PC-3 (cell line): ENCODE measurements around the gene MAPK6. TPM values are rescaled to one million over a fixed set of nuclear protein-coding genes. Genes with fewer than 3 reads are reported as not detected.
"Not testable (repeated sequence)": the region's sequence is repeated elsewhere in the genome, so short reads cannot be mapped to it uniquely, and the experiment has no call there.

Experiments
- ATAC-seq: fragments of 200-7000 bp; cut with Tn5 transposase; 2 replicates; pipeline ENCODE4 v1.9.1; 2020; ENCODE audit warnings: mild to moderate bottlenecking, moderate library complexity
- BruUV-seq: library from RNA; stranded (reverse); fragments of 400-500 nt; replicated peaks from 2 replicates; lab custom pipeline; 2021; lab: Mats Ljungman, UMichigan
- CTCF ChIA-PET: fragments of 300-600 bp; sonication (Branson Sonifier 250); formaldehyde crosslinking; loops from one replicate; lab custom pipeline; 2022; ENCODE audit warnings: antibody characterized with exemption; lab: Charles Lee
- POLR2A ChIA-PET: fragments of 300-600 bp; sonication (Branson Sonifier 250); formaldehyde crosslinking; loops from one replicate; lab custom pipeline; 2022; ENCODE audit warnings: antibody characterized with exemption; ENCODE audit not compliant: unreplicated experiment; lab: Charles Lee
- DNase-seq: peaks from one replicate; pipeline ENCODE4 v3.0.0-alpha.2; 2015
- H2AFZ ChIP-seq: fragments of 300-600 bp; sonication (generic); 2 replicates; pipeline ENCODE4 v1.6.0; 2016; ENCODE audit warnings: antibody characterized with exemption, low read length
- H3F3A ChIP-seq: fragments of 300-600 bp; sonication (generic); one replicate; pipeline ENCODE4 v1.6.0; 2017; ENCODE audit warnings: antibody characterized with exemption, low read length, control low read depth, mild to moderate bottlenecking; ENCODE audit not compliant: unreplicated experiment
- H3K27ac ChIP-seq: fragments of 300-600 bp; sonication (generic); 2 replicates; pipeline ENCODE4 v1.5.1; 2016; ENCODE audit warnings: mild to moderate bottlenecking, low read length
- H3K27me3 ChIP-seq: fragments of 300-600 bp; sonication (generic); 2 replicates; pipeline ENCODE4 v1.6.1; 2016; ENCODE audit warnings: low read length, mixed read lengths
- H3K36me3 ChIP-seq: fragments of 300-600 bp; sonication (generic); 2 replicates; pipeline ENCODE4 v1.6.1; 2016; ENCODE audit warnings: low read depth, mixed run types, low read length, mixed read lengths
- H3K4me1 ChIP-seq: fragments of 300-600 bp; sonication (generic); 2 replicates; pipeline ENCODE4 v1.5.1; 2016; ENCODE audit warnings: low read length; ENCODE audit not compliant: insufficient read depth
- H3K4me2 ChIP-seq: fragments of 300-600 bp; sonication (generic); 2 replicates; pipeline ENCODE4 v1.6.0; 2016; ENCODE audit warnings: low read length
- H3K4me3 ChIP-seq: fragments of 300-600 bp; sonication (generic); 2 replicates; pipeline ENCODE4 v1.5.1; 2016; ENCODE audit warnings: mild to moderate bottlenecking, low read length, mixed read lengths
- H3K79me2 ChIP-seq: fragments of 300-600 bp; sonication (generic); 2 replicates; pipeline ENCODE4 v1.6.1; 2017; ENCODE audit warnings: low read length, mixed read lengths
- H3K9ac ChIP-seq: fragments of 300-600 bp; sonication (generic); 2 replicates; pipeline ENCODE4 v1.6.0; 2016; ENCODE audit warnings: mild to moderate bottlenecking, low read length
- H3K9me2 ChIP-seq: fragments of 300-600 bp; sonication (generic); replicated peaks from 2 replicates; pipeline ENCODE4 v1.6.1; 2016; ENCODE audit warnings: mixed run types, low read length, mixed read lengths
- H3K9me3 ChIP-seq: fragments of 300-600 bp; sonication (generic); 2 replicates; pipeline ENCODE4 v1.6.1; 2016; ENCODE audit warnings: low read length, mixed read lengths
- H4K20me1 ChIP-seq: fragments of 300-600 bp; sonication (generic); 2 replicates; pipeline ENCODE4 v1.6.1; 2016; ENCODE audit warnings: low read length, mixed read lengths
- CTCF ChIP-seq: fragments of 300-600 bp; sonication (generic); conservative IDR thresholded peaks from 2 replicates; pipeline ENCODE4 v1.5.1; 2017; ENCODE audit warnings: antibody characterized with exemption, low read depth, mild to moderate bottlenecking, low read length
- EZH2 ChIP-seq: fragments of 300-600 bp; sonication (generic); IDR thresholded peaks from one replicate; pipeline ENCODE4 v1.6.1; 2017; ENCODE audit warnings: antibody characterized with exemption, mild to moderate bottlenecking, low read length; ENCODE audit not compliant: unreplicated experiment
- EZH2phosphoT487 ChIP-seq: fragments of 300-600 bp; sonication (generic); IDR thresholded peaks from 2 replicates; pipeline ENCODE4 v1.6.1; 2018; ENCODE audit warnings: mild to moderate bottlenecking, antibody characterized with exemption, low read length, borderline replicate concordance
- intact Hi-C: fragments of 100-400 bp; cut with micrococcal nuclease; formaldehyde crosslinking; loops from 2 replicates; pipeline ENCODE4 v1.9.0; 2023
- total RNA-seq: library from RNA; depleted of rRNA; stranded (reverse); fragments of >200 nt; gene quantifications from 2 replicates; pipeline ENCODE4 v1.2.3, GENCODE V29; 2014

Gene MAPK6
- total RNA-seq, 1 experiment from 2014 or later, result 22.5 TPM

- Histone ChIP-seq H3K9ac (no peak overlapping the region), H3K9me3 (no peaks in the 10 kb centered on the region), H3K79me2 (peaks cover 99% of the 10 kb centered on the region), H3K4me2 (no peak overlapping the region), H3F3A (no peaks in the 10 kb centered on the region), H2AFZ (no peak overlapping the region), H3K4me3 (no peak overlapping the region), H3K27me3 (no peaks in the 10 kb centered on the region), H4K20me1 (peaks cover 21% of the 10 kb centered on the region), H3K4me1 (peaks cover 14% of the 10 kb centered on the region), H3K27ac (no peak overlapping the region), H3K9me2 (no peaks in the 10 kb centered on the region), H3K36me3 (no peaks in the 10 kb centered on the region)
- POLR2A ChIA-PET, result no interaction called here
- DNase-seq, result no peak
- TF ChIP-seq EZH2phosphoT487, result no peak
- CTCF ChIA-PET, result no interaction called here
- no TSS peak for BruUV-seq
- ATAC-seq, result peak; percentile 38; the same call in 1 of the 2 replicates
- intact Hi-C loops, result no loop called here
Observed at GRCh38 chr15:52039925-52040781, 21.1 kb downstream of the MAPK6 start.

GRCh38 chr15:52042051-52042851 lies 23.2 kb downstream of the MAPK6 start:
- intact Hi-C loops, result no loop called here
- Histone ChIP-seq H3K36me3 (no peaks in the 10 kb centered on the region), H3K9me2 (no peaks in the 10 kb centered on the region), H3K79me2 (peaks cover 95% of the 10 kb centered on the region), H3F3A (no peaks in the 10 kb centered on the region), H3K9ac (no peak overlapping the region), H3K4me3 (no peak overlapping the region), H2AFZ (no peak overlapping the region), H3K27me3 (no peaks in the 10 kb centered on the region), H3K27ac (no peak overlapping the region), H4K20me1 (peaks cover 21% of the 10 kb centered on the region), H3K4me1 (peaks cover 14% of the 10 kb centered on the region), H3K4me2 (0 out of 2 replicates have a peak overlapping the region, but pooled peaks have one; percentile 1), H3K9me3 (no peaks in the 10 kb centered on the region)
- ATAC-seq, result peak; percentile 49
- TF ChIP-seq EZH2 (no peak), EZH2phosphoT487 (no peak), CTCF (no peak)
- ChIA-PET POLR2A (no interaction called here), CTCF (no interaction called here)
- BruUV-seq, result no TSS peak
- DNase-seq, result peak; percentile 33

GRCh38 chr15:52045795-52046298 lies 26.8 kb downstream of the MAPK6 start:
- H3K4me2 ChIP-seq, intact Hi-C loops, BruUV-seq, H2AFZ ChIP-seq, H3F3A ChIP-seq, DNase-seq, H3K27me3 ChIP-seq, ATAC-seq, H3K36me3 ChIP-seq, H3K9me3 ChIP-seq, H3K4me3 ChIP-seq, POLR2A ChIA-PET, H3K27ac ChIP-seq, H3K9me2 ChIP-seq, H3K9ac ChIP-seq: not testable (repeated sequence)
- peaks cover 64% of the 10 kb centered on the region for H3K79me2 ChIP-seq
- CTCF ChIA-PET, result interaction anchor here (0.6 kb wide), 1 partner anchor 26 kb away, joined by 3 read pairs; no protein-coding TSS in a partner anchor
- peaks cover 27% of the 10 kb centered on the region for H3K4me1 ChIP-seq
- H4K20me1 ChIP-seq, result peaks cover 10% of the 10 kb centered on the region

GRCh38 chr15:52046552-52046951 lies 27.5 kb downstream of the MAPK6 start:
- ATAC-seq, H3K36me3 ChIP-seq, H3F3A ChIP-seq, H3K27me3 ChIP-seq, POLR2A ChIA-PET, H3K4me2 ChIP-seq, intact Hi-C loops, H2AFZ ChIP-seq, H3K9me2 ChIP-seq, H3K9ac ChIP-seq, DNase-seq, H3K4me3 ChIP-seq, H3K9me3 ChIP-seq, H3K27ac ChIP-seq: not testable (repeated sequence)
- Histone ChIP-seq H4K20me1 (peaks cover 10% of the 10 kb centered on the region), H3K79me2 (peaks cover 57% of the 10 kb centered on the region), H3K4me1 (peaks cover 27% of the 10 kb centered on the region)
- TSS peak; percentile 46 for BruUV-seq
- CTCF ChIA-PET, result interaction anchor here (0.6 kb wide), 1 partner anchor 27 kb away, joined by 3 read pairs; no protein-coding TSS in a partner anchor
